NCI-H2081 treated with DMSO at 0.1 percent for 48 hours (cell line): ENCODE results near the gene PICK1.

ENCODE experiments used
- DNase-seq: peaks from one replicate; lab custom pipeline; 2025; lab: John Stamatoyannopoulos, UW

Gene PICK1

GRCh38 chr22:38056969-38057891 is at the start of gene PICK1:
PICK1 (plus strand) TSS chr22:38057404; CDS start chr22:38057810, 406 bp downstream.
- peak; percentile 31 for DNase-seq

DNA sequence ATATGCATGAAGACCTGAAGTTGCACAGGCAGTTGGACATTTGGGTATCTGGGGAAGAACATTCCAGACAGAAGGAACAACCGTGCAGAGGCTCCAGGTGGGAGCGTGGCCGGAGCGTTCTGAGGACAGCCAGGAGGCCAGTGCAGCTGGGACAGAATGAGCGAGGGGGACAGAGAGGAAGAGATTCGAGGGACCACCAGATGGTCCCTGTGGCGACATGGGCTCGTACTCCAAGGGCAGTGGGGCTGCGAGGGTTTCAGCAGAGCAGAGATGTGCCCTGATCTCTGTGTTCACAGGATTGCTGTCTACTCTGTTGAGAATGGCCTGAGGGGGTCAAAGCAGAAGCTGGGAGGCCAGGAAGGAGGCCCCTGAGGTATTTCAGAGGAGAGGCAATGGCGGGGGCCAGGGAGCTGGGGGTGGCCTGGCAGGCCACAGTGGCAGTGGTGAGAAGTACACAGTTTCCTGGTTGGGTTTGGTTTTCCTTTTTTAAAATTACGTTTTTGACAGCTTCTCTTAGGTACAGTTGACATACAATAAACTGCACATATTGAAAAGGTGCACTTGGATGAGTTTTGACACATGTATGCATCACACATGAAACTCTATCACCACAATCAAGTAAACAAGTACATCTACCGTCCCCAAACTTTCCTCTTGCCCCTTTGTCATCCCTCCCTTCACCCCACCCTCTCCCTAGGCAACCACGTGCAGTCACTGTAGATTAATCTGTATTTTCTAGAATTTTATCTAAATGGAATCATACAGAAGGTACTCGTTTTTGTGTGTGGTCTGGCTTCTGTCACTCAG is 48.0 kb upstream of the PICK1 start:
- DNase-seq: no peak

GRCh38 chr22:38012604-38013072 is 44.6 kb upstream of the PICK1 start:
- no peak for DNase-seq

GRCh38 chr22:38014083-38014482 is 43.1 kb upstream of the PICK1 start:
- no peak for DNase-seq

DNA sequence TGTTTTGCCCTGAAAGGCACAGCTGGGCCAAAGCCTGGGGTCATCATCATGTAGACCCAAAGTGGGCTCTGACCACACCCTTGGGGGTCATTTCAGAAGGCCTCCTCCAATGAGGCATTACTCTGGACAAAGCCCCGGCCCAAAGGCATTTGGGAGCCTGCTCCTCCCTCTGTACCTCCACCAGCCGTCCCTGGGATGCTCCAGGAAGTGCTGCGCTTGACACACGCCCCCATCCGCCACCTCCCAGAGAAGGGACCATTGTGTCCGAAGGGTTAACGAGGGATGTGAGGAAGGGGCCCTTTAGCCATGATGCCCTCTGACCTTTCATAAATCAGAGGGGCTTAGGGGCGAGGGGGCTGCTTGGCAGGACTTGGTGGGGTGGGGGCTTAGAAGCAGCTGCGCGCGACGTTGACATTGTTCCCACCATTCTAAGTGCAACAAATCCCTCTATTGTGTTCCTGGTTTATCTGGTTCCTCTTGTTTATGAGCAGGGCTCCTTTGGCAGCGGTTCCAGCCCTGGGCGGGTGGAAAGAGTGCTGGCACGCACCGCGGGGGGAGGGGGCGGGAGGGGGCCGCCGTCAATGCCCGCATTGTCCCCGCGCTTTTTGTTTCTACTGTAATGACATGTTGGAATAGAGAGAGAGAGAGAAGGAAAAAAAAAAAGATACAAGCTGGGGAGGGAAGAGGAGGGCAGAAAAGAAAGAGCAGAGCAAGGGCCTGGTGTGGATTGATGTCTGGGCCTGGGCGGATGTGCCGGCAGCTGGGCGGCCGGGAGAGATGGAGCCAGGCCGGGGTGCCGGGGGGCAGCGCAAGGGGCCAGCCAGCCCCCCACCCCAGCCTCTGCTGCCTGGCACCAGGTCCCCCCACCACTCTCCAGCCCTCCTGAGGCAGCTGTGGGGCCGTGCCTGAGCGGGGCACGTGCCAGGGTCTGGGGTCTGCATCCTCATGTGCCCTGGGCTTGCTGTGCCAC is 40.7 kb upstream of the PICK1 start:
- no peak for DNase-seq

DNA sequence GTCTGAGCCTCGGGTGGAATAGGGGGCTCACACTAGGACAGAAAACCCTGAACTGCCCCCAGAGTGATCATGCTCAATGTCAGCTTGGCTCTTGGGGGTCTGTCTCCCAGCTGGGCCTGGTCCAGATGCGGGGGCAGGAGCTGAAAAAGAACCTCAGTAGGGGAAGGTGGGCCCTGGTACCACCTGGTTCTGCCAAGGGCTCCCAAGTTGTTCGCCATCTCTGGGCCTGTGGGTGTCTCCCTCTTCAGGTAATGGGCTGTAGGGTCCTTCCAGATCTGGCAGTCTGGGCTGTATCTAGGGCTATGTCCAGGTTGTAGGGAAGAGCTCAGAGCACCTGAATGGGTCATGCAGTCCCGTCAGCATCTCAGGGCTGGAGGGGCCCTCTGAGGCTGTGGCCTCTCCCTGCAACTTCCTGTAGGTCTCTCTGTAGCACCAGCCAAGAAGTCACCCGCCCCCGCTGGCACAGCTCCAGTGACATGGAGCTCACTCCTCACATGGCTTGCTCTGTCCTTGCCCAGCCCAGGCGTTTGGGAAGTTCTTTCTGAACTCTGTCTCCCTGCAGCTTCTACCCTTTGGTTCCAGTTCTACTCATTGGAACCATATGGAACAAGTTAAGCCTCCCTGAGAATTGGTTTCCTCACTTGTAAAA is 39.8 kb upstream of the PICK1 start:
- no peak for DNase-seq

DNA sequence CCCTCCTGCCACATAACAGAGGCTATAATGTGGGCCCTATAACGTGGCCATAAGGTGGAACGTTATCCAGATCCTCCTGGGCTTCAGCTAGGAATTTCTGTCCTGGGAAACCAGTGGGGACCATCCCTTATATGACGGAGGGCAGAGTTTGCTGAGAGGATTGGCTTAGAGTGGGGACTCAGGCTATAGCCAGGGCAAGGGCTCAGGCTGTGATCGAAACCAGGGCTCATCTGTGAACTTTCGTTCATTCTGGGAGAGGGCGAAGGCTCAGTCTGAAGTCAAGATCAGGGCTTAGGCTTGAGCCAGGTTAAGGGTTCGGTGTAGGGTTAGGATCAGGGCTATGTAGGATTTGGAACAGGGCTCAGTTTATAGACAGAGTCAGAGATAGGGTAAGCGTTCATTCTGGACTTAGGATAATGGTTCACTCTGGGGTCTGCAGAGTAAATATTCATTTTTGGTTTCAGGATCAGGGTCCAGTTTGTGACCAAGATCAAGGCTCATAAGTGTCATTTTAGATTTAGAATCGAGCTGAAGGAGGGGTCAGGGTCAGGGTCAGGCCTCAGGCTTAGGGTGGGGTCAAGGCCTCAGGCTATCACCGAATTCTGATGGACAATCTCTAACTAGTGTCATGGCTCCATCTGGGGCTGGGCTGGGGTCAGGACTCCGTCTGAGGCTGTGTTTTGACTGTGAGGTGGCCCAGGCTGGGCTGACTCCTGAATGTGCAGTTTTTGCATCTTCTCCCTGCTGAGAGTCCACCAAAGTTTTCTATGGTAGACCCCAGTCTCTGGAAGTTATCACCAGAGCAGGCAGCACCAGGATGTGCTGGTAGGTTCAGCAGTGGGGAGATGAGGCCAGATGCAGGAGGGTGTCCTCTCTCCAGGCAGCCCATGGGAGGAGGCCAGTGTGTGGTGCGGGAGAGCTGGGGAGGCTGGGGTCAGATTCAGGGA is 39.0 kb upstream of the PICK1 start:
- DNase-seq: no peak

DNA sequence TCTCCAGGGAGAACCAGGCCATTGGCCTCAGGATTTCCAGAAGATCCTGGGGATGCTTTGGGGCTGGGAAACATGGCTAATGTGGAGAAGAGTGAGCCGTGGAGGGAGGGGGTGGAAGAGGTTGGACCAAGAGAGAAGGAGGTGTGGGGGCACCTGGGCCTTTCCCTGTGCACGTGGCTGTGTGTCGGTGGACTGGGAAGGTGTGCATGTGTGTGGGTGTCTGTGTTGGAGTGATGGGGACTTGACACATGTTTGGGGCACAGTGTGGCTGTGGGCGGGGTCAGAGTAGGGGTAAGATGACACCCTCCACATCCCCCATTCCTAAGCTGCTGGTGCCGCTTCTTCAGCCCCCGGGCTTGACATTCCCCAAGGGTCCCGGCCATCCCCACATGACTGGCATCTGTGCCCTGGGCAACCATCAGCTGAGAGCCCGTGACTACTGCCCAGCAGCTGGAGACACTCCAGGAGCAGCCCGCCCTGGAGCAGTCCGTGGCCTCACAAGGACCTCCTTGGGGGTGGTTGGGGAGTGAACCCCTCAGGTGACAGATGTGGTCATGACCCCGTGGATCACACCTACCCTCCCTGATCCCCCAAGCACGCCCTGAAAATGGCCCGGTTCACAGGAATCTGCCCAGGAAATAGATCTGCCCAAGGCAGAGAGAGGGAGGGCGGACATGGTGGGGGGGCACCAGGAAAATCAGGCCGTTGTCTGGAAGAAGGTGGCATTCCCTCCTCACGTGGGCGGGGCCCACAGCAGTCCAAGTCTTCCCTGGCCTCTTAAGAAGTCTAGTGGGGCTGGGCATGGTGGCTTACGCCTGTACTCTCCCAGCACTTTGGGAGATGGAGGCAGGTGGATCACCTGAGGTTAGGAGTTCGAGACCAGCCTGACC is 38.0 kb upstream of the PICK1 start:
- no peak for DNase-seq

- DNase-seq: no peak
Observed at GRCh38 chr22:38021206-38021605, 36.0 kb upstream of the PICK1 start.

DNA sequence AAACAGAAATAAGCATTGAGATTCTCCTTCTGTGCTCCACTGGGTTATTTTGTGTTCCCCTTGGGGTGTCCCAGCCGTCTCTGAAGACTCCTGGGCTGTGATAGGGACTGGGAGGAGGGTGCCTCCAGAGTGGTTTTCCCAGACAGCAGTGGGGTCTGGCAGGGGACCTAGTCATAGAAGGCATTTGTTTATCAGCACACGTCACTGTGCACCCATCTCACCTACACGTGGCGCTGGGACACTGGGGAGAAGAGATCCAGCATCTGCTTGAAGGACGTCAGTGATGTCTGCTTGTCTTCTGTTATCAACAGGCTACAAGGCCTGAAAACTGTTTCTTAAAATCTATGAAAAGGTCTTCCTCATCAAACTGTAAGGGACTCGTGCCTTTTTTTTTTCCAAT is 34.2 kb upstream of the PICK1 start:
- no peak for DNase-seq

GRCh38 chr22:38025514-38025913 is 31.7 kb upstream of the PICK1 start:
- no peak for DNase-seq

DNA sequence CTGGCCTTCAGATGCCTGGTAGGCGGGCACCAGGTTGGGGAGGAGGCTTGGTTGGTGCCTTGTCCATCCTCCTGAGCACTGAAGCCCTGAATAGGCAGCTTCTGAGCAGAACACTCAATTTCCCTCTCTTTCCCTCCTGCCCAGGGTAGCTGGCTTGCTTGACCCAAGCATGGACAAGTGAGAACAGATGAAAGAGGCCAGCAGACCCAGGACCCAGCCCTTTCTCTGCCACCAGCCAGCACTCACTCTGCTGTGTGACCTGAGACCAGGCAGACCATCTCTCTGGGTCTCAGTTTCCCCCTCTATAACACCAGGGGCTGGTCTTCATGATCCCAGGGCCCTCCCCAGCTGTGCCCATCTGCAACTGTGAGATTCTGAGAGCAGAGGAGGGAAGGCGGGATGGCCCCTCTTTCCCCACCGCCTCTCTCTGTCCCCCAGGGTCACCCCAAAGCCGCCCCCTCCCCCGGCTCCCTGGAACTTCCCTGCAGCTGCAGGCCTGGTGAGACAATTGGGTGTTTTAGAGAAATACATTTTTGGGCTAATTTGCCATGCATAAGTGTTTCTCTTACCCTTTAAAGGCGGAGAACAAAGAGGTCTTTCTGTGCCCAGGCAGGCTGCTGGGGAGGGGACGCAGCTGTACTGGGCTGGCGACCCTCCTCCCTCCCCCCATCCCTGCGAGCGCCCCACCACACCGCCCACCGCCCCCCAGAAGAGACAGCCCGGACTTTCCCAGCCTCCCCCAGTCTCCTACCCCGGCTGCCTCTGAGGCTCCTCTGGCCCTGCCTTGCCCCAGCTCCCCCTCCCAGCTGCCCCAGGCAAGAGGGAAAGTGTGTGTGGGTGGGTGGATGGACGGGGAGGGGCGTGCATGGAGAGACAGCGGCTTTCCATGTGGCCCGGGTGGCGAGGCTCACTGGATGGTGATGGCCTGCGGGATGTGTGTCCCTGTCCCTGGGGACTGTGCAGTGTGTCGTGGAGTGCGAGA is 30.8 kb upstream of the PICK1 start:
- no peak for DNase-seq

DNA sequence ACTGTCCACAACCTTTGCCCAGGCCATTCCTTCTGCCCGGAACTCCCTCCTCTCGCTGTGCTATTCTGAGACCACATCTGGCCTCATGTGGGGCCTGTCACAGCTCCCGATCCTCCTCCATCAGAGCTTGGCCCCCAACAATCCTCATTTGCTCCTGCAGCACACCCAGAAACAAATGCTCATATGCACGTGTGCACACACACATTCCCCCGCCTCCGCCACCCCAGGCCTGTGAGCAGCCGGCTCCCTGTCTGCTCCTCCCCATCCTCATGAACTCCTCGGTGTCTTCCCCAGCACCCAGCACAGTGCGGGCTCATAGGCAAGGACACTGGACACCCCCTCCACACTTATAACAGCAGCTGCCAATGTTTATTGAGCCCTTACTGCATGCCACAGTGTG is 29.7 kb upstream of the PICK1 start:
- DNase-seq: no peak

DNA sequence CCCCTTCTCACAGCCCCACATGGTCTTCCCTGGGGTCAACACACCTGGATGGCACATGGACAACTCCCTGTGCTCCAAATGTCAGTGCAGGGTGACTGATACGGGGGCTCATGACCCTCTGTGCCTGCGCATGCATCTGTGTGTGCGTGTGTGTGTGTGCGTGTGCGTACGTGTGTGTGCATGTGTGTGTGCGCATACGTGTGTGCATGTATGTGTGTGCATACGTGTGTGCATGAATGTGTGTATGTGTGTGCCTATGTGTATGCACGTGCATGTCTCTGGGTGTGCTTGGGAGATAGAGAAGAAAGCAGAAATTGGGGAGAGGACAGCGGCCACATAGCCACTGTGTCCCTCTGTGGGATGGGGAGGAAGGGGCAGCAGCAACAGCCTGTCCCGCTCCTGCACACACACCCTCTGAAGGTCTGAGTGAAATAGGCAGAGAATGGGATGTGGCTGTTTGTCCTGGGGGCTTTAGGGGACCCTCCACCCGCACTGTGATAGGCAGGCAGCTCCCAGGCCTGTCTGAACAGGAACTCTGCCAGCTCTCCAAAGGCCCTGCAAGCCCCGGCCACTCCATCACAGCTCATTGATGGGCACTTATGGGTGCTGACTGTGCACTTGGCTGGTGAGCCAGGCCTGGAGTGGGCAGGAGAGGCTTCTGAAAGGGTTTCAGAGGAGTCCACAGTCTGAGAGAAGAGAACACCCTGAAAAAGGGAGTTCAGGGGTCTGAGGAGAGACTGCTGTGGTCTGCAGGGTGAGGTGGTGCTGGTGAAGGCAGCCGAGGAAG is 28.7 kb upstream of the PICK1 start:
- no peak for DNase-seq

GRCh38 chr22:38029370-38029769 is 27.8 kb upstream of the PICK1 start:
- no peak for DNase-seq

- no peak for DNase-seq
Observed at GRCh38 chr22:38029901-38030300, 27.3 kb upstream of the PICK1 start.
